ENCODE results near the gene ATP6V1F.
A peak's percentile ranks its signal among the peaks of the same experiment; 100 is the strongest.

Gene ATP6V1F

GRCh38 chr7:128903621-128904361 lies 41.1 kb downstream of the ATP6V1F start:
- Histone ChIP-seq H3K36me3 (ENCODE audit: insufficient read depth, insufficient read length, low read length) (peaks cover 27% of the 10 kb centered on the region), H3K4me3 (ENCODE audit: insufficient read length, low read depth) (no peak overlapping the region), H3K4me1 (ENCODE audit: insufficient read depth, insufficient read length) (peaks cover 6% of the 10 kb centered on the region), H3K27me3 (ENCODE audit: insufficient read depth, insufficient read length) (no peaks in the 10 kb centered on the region), H3K9me3 (ENCODE audit: insufficient read depth, low read length) (peaks cover 16% of the 10 kb centered on the region), H3K9ac (ENCODE audit: insufficient read length, low read depth) (peak overlapping the region; percentile 42)
- DNase-seq (ENCODE audit: low read depth, low spot score) = no peak
- TF ChIP-seq SUZ12 (IDR thresholded peaks at IDR 0.05; ENCODE audit: extremely low read depth, insufficient read depth, insufficient read length) (no peak), ZNF274 (IDR thresholded peaks at IDR 0.05; ENCODE audit: low read depth, low read length) (no peak), YY1 (IDR thresholded peaks at IDR 0.05; ENCODE audit: insufficient read depth, insufficient read length) (no peak)

GRCh38 chr7:128904381-128905197 lies 41.9 kb downstream of the ATP6V1F start:
- DNase-seq (ENCODE audit: low read depth, low spot score) = peak; percentile 48
- no peak overlapping the region for H3K4me3 ChIP-seq (ENCODE audit: insufficient read length, low read depth)

GRCh38 chr7:128906001-128906765 lies 43.5 kb downstream of the ATP6V1F start:
- TF ChIP-seq YY1 (IDR thresholded peaks at IDR 0.05; ENCODE audit: insufficient read depth, insufficient read length) (no peak), SUZ12 (IDR thresholded peaks at IDR 0.05; ENCODE audit: extremely low read depth, insufficient read depth, insufficient read length) (no peak), ZNF274 (IDR thresholded peaks at IDR 0.05; ENCODE audit: low read depth, low read length) (no peak)
- Histone ChIP-seq H3K36me3 (ENCODE audit: insufficient read depth, insufficient read length, low read length) (peaks cover 27% of the 10 kb centered on the region), H3K27me3 (ENCODE audit: insufficient read depth, insufficient read length) (no peaks in the 10 kb centered on the region), H3K9me3 (ENCODE audit: insufficient read depth, low read length) (no peaks in the 10 kb centered on the region), H3K9ac (ENCODE audit: insufficient read length, low read depth) (no peak overlapping the region), H3K4me3 (ENCODE audit: insufficient read length, low read depth) (no peak overlapping the region), H3K4me1 (ENCODE audit: insufficient read depth, insufficient read length) (peaks cover 6% of the 10 kb centered on the region)
- no peak for DNase-seq (ENCODE audit: low read depth, low spot score)

More at GRCh38 chr7:128904381-128905197, 41.9 kb downstream of the ATP6V1F start:
- Histone ChIP-seq H3K9ac (ENCODE audit: insufficient read length, low read depth) (peak overlapping the region; percentile 42), H3K9me3 (ENCODE audit: insufficient read depth, low read length) (peaks cover 10% of the 10 kb centered on the region), H3K4me1 (ENCODE audit: insufficient read depth, insufficient read length) (peaks cover 6% of the 10 kb centered on the region), H3K27me3 (ENCODE audit: insufficient read depth, insufficient read length) (no peaks in the 10 kb centered on the region), H3K36me3 (ENCODE audit: insufficient read depth, insufficient read length, low read length) (peaks cover 27% of the 10 kb centered on the region)
- TF ChIP-seq YY1 (IDR thresholded peaks at IDR 0.05; ENCODE audit: insufficient read depth, insufficient read length) (no peak), ZNF274 (IDR thresholded peaks at IDR 0.05; ENCODE audit: low read depth, low read length) (no peak), SUZ12 (IDR thresholded peaks at IDR 0.05; ENCODE audit: extremely low read depth, insufficient read depth, insufficient read length) (no peak)

- no peaks in the 10 kb centered on the region for H3K27me3 ChIP-seq (ENCODE audit: insufficient read depth, insufficient read length)
- H3K9ac ChIP-seq (ENCODE audit: insufficient read length, low read depth) = no peak overlapping the region
- DNase-seq (ENCODE audit: low read depth, low spot score) = no peak
- H3K9me3 ChIP-seq (ENCODE audit: insufficient read depth, low read length) = no peaks in the 10 kb centered on the region
- H3K36me3 ChIP-seq (ENCODE audit: insufficient read depth, insufficient read length, low read length) = peaks cover 23% of the 10 kb centered on the region
- no peak overlapping the region for H3K4me3 ChIP-seq (ENCODE audit: insufficient read length, low read depth)
- H3K4me1 ChIP-seq (ENCODE audit: insufficient read depth, insufficient read length) = peaks cover 10% of the 10 kb centered on the region
- TF ChIP-seq ZNF274 (IDR thresholded peaks at IDR 0.05; ENCODE audit: low read depth, low read length) = no peak
- no peak for TF ChIP-seq YY1 (IDR thresholded peaks at IDR 0.05; ENCODE audit: insufficient read depth, insufficient read length)
- no peak for TF ChIP-seq SUZ12 (IDR thresholded peaks at IDR 0.05; ENCODE audit: extremely low read depth, insufficient read depth, insufficient read length)
Observed at GRCh38 chr7:128906766-128907559, 44.3 kb downstream of the ATP6V1F start.

- H3K36me3 ChIP-seq (ENCODE audit: insufficient read depth, insufficient read length, low read length) = peaks cover 14% of the 10 kb centered on the region
- H3K9ac ChIP-seq (ENCODE audit: insufficient read length, low read depth) = peak overlapping the region; percentile 64
- DNase-seq (ENCODE audit: low read depth, low spot score) = no peak
- H3K4me3 ChIP-seq (ENCODE audit: insufficient read length, low read depth) = peak overlapping the region; percentile 68
- peaks cover 10% of the 10 kb centered on the region for H3K4me1 ChIP-seq (ENCODE audit: insufficient read depth, insufficient read length)
- H3K9me3 ChIP-seq (ENCODE audit: insufficient read depth, low read length) = no peaks in the 10 kb centered on the region
- no peaks in the 10 kb centered on the region for H3K27me3 ChIP-seq (ENCODE audit: insufficient read depth, insufficient read length)
- TF ChIP-seq ZNF274 (IDR thresholded peaks at IDR 0.05; ENCODE audit: low read depth, low read length) (no peak), YY1 (IDR thresholded peaks at IDR 0.05; ENCODE audit: insufficient read depth, insufficient read length) (no peak), SUZ12 (IDR thresholded peaks at IDR 0.05; ENCODE audit: extremely low read depth, insufficient read depth, insufficient read length) (no peak)
Observed at GRCh38 chr7:128908750-128909624, 46.3 kb downstream of the ATP6V1F start.
